A549 (cell line): Measurements from ENCODE around the gene TRIP11.

Experiments
- ATOH8 ChIP-seq: fragments of 250-450 bp; sonication (Bioruptor Pico); IDR thresholded peaks from 2 replicates; pipeline ENCODE4 v1.5.0; 2020; ENCODE audit warnings: low read depth, mild to moderate bottlenecking, moderate library complexity
- BHLHE40 ChIP-seq: IDR thresholded peaks from 2 replicates; pipeline ENCODE4 v1.6.1; 2012; ENCODE audit warnings: low read depth, low read length, inconsistent platforms
- CBX8 ChIP-seq: fragments of 200-600 bp; sonication (generic); IDR thresholded peaks from 2 replicates; pipeline ENCODE4 v1.6.1; 2016
- CEBPB ChIP-seq, 2 experiments: fragments of >200 bp in 1 of 2; sonication (Bioruptor Twin) in 1 of 2; formaldehyde crosslinking in 1 of 2; IDR thresholded peaks; 2 replicates each; pipeline ENCODE4 v1.6.1; 2012 to 2016
- CHD2 ChIP-seq: fragments of 150-350 bp; IDR thresholded peaks from 2 replicates; pipeline ENCODE4 v1.6.1; 2014; ENCODE audit warnings: low read length; ENCODE audit not compliant: partially characterized antibody
- ELK1 ChIP-seq: fragments of 150-350 bp; IDR thresholded peaks from 2 replicates; pipeline ENCODE4 v1.6.1; 2014; ENCODE audit warnings: low read depth, mild to moderate bottlenecking, low read length
- EP300 ChIP-seq, 2 experiments: fragments of >200 bp; sonication (Bioruptor Twin); formaldehyde crosslinking; IDR thresholded peaks; 2 replicates in 1 of 2; 3 replicates in 1 of 2; pipeline ENCODE4 v1.6.1; 2016 to 2017
- MYC ChIP-seq: IDR thresholded peaks from 2 replicates; pipeline ENCODE4 v1.6.1; 2012; ENCODE audit warnings: mild to moderate bottlenecking, inconsistent platforms, low read length, improper control_type of control experiment, borderline replicate concordance
- POLR2A ChIP-seq: IDR thresholded peaks from 2 replicates; pipeline ENCODE4 v1.6.1; 2012; ENCODE audit warnings: mild to moderate bottlenecking, low read length
- REST ChIP-seq: fragments of 200-600 bp; sonication (generic); IDR thresholded peaks from 2 replicates; pipeline ENCODE4 v1.6.1; 2016; ENCODE audit warnings: antibody characterized with exemption, mild to moderate bottlenecking, moderate library complexity
- SMC3 ChIP-seq: fragments of >200 bp; sonication (Bioruptor Twin); formaldehyde crosslinking; IDR thresholded peaks from 3 replicates; pipeline ENCODE4 v1.6.1; 2018; ENCODE audit warnings: inconsistent platforms
- TF ChIP-seq, protein P1 (sequence below): fragments of >200 bp; sonication (Bioruptor Twin); formaldehyde crosslinking; IDR thresholded peaks from 3 replicates; pipeline ENCODE4 v1.5.1; 2016
- TF ChIP-seq, protein P2 (sequence below): fragments of 450-650 bp; IDR thresholded peaks from 2 replicates; pipeline ENCODE4 v1.6.1; 2014; ENCODE audit warnings: antibody characterized with exemption

DNA sequence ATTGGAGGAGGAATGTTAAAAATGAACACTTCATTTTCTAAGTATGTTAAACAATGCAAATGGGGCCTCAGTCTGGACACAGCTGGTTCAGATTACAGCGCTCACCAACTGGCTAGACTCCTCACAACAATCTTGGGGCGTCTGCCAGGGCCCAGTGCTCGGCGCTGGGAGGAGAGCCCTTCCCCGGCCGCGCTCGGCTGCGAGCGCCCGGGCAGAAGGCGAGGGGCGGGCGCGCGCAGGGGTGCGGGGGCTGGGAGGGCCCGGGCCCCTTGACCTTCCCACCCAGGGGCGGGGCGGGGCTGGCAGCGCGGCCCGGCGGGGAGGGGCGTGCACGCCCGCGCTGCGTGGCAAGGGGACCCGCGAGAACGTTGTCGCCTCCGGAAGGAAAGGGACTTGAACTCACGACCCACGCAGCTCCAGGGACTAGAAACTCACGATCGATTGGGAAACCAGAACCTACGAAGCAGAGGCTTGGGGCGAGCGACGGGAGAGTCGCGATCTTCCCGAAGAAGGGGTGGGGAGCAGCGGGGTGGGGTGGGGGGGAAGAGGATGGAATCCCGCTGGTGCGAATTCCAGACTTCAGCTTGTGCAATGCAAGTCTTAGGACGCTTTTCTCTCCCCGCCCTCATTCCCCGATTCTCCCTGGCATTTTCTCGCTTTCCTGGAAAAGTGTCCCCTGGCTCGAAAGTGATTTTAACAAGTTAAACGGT, 92.2 kb downstream of the TRIP11 start, which contains the start of gene FBLN5:
- no peak for TF ChIP-seq CHD2
- no peak for TF ChIP-seq ATOH8 (CRISPR knock-in tag)
- TF ChIP-seq, protein P1, sequence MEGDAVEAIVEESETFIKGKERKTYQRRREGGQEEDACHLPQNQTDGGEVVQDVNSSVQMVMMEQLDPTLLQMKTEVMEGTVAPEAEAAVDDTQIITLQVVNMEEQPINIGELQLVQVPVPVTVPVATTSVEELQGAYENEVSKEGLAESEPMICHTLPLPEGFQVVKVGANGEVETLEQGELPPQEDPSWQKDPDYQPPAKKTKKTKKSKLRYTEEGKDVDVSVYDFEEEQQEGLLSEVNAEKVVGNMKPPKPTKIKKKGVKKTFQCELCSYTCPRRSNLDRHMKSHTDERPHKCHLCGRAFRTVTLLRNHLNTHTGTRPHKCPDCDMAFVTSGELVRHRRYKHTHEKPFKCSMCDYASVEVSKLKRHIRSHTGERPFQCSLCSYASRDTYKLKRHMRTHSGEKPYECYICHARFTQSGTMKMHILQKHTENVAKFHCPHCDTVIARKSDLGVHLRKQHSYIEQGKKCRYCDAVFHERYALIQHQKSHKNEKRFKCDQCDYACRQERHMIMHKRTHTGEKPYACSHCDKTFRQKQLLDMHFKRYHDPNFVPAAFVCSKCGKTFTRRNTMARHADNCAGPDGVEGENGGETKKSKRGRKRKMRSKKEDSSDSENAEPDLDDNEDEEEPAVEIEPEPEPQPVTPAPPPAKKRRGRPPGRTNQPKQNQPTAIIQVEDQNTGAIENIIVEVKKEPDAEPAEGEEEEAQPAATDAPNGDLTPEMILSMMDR = no peak
- TF ChIP-seq, protein P2, sequence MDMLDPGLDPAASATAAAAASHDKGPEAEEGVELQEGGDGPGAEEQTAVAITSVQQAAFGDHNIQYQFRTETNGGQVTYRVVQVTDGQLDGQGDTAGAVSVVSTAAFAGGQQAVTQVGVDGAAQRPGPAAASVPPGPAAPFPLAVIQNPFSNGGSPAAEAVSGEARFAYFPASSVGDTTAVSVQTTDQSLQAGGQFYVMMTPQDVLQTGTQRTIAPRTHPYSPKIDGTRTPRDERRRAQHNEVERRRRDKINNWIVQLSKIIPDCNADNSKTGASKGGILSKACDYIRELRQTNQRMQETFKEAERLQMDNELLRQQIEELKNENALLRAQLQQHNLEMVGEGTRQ = no peak
- TF ChIP-seq SMC3 = no peak
- no peak for TF ChIP-seq MYC
- no peak for TF ChIP-seq BHLHE40
- TF ChIP-seq CEBPB (IDR thresholded peaks at IDR 0.05) = no peak
- no peak for TF ChIP-seq POLR2A
- no peak for TF ChIP-seq CBX8
- no peak for TF ChIP-seq ELK1
- no peak for TF ChIP-seq EP300 (IDR thresholded peaks at IDR 0.05)
- no peak for TF ChIP-seq REST
